Stimulated activated CD8-positive, alpha-beta memory T cell treated with anti-CD3 and anti-CD28 coated beads, Interleukin-12 subunit alpha, Interleukin-12 subunit beta, amount 100 ng/mL, for 1 hour (primary cell): ENCODE results near the gene SLC7A7.
A peak's percentile ranks its signal among the peaks of the same experiment; 100 is the strongest.
"Not testable (repeated sequence)": the region's sequence is repeated elsewhere in the genome, so short reads cannot be mapped to it uniquely, and the experiment has no call there.

ENCODE experiments used
- DNase-seq: peaks from one replicate; pipeline ENCODE4 v3.0.0-alpha.2; 2020; ENCODE audit warnings: low read depth

Gene SLC7A7

DNA sequence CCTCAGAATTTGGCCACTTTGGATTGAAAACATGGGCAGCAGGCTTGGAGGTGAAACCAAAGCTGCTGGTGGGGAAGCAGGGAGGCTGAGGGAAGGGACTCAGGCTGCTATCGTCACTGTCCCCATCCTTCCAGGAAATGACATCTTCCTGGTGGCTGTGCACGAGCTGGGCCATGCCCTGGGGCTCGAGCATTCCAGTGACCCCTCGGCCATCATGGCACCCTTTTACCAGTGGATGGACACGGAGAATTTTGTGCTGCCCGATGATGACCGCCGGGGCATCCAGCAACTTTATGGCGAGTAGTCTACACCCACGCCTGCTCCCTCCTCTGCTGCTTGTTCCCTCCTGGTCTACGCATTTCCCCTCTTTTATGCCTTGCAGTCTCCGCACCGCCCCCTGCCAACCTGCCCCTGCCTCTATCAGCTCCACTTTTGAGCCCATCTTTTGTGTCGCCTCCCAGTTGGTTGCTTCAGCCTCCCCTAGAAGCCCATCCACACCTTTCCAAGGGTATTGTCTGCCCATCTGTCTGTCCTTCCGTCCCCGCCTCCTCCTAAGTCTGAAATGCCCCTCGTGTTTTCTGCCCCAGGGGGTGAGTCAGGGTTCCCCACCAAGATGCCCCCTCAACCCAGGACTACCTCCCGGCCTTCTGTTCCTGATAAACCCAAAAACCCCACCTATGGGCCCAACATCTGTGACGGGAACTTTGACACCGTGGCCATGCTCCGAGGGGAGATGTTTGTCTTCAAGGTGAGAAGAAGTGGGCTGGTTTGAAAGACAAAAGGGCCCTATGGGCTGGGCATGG lies 28.1 kb upstream of the SLC7A7 start:
- DNase-seq = no peak

DNA sequence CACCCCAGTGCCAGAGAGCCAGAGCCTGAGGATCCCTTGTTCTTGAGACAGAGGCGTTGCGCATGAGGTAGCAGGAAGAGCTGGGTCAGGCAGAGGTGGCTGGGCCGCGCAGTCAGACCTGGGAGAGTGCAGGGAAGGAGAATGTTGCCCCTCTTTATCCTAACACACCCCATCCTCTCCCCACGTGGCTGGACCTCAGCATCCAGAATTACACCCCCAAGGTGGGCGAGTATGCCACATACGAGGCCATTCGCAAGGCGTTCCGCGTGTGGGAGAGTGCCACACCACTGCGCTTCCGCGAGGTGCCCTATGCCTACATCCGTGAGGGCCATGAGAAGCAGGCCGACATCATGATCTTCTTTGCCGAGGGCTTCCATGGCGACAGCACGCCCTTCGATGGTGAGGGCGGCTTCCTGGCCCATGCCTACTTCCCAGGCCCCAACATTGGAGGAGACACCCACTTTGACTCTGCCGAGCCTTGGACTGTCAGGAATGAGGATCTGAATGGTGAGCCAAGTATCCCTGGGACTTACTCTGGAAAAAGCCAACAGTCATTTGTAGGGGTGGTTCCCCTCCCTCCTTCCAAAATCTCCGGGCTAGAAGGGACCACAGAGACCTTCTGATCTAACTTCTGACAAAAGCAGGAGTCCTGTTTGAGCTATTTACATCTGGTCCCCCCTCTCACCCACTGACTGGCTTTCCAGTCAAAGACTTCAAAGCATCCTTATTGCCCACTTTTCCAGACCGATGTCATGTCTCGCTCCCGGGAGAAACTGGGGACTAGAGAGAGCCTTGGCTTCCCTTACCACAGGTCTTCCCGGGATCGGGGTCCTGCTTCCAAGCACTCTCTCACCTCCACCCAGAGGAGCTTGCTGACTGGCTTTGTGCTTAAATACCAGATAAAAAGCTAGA lies 27.2 kb upstream of the SLC7A7 start:
- no peak for DNase-seq

DNA sequence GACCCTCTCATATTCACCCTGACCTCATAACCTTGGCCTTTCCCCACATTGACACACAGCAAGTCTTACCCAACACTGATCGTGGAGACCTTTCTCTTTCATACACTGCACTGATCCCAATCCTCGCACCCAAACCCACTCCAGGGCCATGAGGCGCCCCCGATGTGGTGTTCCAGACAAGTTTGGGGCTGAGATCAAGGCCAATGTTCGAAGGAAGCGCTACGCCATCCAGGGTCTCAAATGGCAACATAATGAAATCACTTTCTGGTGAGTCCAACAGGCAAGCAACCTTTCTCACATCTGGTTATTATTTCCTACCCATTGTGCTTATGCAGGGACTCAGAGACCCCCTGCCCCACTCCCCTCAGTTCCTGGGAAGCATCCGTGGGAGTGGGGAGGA lies 26.5 kb upstream of the SLC7A7 start:
- DNase-seq = no peak

DNA sequence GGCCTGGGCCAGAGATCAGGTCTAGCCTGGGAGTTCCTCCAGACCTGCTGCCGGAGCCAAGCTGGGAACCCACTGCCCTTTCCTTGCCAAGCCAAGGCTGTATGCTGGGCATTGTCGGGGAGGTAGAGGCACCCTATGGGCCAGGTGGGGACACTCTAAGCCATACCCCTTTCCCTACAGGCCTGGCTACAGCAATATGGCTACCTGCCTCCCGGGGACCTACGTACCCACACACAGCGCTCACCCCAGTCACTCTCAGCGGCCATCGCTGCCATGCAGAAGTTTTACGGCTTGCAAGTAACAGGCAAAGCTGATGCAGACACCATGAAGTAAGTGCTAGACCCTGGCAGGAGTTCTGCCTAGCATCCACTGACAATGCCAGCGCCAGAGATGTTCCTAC lies 26.1 kb upstream of the SLC7A7 start:
- DNase-seq = no peak

DNA sequence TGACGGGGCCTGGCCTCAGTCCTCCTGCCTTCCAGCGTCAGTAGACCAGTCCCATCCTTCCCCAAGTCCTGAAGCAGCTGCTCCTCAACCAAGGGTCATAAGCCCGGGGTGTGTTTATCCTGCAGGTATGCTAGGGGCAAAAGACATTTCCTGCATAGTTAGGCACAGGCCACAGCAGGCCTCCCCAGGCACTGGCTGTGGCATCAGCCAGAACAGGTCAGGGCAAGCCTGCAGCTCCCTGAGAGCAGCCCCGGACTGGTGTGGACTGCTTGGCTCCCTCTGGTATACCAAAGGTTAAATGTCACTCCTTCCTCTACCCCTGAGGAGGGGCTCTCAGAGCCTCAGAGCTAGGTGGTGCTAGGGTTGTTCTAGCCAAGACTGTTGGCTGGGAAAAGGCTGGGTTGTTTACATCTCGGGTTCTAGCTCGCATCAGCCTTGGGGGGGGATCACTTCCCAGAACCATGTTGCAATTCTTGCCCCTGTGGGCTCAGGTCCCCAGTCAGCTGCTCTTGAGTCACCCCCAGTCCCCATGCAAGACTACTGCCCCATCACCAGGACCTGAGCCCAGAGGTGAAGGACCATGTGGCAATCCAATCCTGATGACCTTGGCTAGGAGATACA lies 24.0 kb upstream of the SLC7A7 start:
- DNase-seq = no peak

DNA sequence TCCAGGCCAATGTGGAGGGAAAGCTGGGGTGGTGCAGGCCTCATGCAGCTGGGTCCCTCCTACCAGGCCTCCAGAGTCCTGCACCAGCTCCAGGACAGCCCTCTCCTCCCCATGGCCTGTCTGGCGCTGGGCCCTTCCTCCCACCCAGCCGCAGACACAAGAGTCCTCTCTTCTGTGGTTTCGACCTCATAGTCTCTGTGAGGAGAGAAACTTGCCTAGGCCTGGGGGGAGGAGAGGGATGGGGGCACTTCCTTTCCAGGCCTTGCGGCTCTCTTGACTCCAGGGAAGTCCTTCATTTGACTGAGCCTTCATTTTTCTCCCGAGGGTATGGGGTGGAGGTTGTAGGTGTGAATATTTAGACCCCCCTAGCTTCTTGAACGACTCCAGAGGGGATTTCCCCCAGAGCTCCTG lies 23.4 kb upstream of the SLC7A7 start:
- no peak for DNase-seq

DNA sequence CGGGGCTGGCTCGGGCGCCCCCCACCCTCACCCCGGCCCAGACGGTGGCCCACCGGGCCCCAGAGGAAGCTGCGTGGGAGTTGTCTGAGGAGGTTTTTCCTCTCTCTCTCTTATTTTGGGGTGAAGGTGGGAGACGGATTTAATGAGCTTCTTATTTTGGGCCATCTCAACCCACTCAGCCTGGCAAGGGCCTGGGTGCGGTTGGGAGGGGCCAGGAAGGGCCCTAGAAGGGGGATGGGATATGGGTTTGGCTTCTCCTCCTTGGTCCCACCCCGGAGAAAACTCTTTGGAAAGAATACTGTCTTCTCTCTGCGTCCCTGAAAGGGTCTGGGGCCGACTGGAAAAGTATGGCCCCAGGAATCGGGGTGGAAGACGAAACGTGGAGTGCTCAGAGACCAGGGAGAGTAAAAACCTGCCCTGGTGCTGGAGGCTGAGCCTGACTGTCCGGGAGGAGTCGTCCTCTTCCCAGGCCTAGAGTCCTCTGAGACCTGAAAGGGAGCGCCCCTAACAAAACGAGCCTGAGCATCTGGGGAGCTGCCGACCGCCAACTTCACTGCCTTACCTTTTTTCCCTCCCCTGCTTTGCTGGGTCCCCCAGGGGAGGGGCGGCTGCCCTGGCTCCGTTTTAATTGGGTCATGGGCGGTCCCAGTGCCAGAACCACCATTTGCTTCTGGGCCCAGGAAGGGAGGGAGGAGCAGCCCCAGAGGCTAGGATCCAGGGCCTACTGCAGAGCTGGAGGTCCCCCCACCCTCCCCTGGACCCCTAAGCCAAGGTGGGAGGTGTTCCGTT lies 22.7 kb upstream of the SLC7A7 start:
- no peak for DNase-seq

DNA sequence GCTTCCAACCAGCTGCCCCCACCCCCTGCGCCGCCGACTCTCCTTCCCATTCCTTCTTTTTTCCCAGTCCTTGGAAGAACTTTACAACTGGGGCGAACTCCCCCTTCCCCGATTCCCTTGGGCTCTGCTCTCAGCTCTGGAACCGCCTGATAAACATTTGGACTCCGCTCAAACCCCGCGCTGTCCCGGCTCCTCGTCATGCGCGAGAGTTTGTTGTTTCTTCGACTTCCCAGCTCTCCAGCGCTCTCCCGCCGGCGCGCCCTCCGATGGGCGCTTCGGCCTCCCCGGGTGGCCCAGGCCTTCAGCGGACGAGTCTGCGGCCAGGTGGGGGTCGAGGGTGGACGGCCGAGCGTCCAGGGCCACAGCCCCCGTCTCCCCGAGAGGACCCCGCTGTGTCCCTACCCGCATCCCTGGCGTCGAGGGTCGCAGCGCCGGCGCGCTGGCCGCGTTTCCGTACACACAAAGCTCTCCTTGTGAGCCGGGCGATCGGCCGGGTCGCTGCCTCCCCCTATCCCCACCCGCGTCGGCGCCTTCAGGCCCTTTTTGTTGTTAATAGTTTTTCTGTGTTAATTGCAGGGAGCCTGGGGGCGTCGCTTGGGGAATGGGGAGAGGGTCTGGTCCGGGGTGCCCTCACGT lies 22.0 kb upstream of the SLC7A7 start:
- no peak for DNase-seq

DNA sequence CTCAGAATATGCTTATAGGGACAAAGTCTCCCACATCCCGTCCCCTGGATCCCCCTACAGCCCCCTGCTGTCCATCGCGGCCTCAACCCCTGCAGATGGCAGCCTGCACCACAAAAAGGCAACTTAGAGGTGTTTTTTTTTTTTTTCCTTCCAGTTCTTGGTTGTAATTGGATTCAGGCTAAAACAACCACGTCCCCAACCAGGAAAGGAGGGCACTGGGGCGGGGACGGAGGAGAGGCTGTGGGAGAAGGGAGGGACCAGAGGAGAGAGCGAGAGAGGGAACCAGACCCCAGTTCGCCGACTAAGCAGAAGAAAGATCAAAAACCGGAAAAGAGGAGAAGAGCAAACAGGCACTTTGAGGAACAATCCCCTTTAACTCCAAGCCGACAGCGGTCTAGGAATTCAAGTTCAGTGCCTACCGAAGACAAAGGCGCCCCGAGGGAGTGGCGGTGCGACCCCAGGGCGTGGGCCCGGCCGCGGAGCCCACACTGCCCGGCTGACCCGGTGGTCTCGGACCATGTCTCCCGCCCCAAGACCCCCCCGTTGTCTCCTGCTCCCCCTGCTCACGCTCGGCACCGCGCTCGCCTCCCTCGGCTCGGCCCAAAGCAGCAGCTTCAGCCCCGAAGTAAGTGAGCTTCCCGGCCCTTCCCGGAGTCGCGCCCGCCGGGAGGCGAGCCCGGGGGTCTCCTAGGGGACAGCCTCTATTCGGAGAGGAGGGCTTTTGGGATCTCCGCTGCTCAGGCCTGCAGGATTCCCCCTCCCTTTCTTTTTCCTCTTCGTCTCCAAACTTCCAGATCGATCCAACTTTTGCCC lies 21.3 kb upstream of the SLC7A7 start, which contains the start of gene MMP14:
TSS of gene MMP14 (plus strand) at position 285 of the 813 bp plus-strand sequence. CDS start at position 518, 233 bp downstream.
- DNase-seq = no peak

DNA sequence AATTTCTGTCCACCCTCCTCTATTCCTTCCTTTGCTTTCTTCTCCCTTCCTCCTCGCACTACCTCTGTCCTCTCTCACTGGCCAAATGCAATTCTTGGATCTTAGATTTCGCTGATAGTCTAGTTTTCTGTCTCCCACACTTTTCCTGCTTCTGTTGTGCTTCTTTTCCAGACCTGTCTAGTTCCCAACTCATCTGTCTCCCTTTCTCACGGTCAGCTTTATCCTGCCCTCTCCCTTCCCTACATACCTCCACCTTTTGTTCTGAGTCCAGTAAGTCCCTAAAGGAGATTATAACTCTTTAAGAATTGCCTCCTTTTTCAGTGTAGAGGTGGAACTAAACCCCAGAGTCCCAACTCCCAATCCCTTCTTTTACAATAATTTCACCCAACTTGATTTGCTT lies 20.3 kb upstream of the SLC7A7 start:
- DNase-seq = no peak

DNA sequence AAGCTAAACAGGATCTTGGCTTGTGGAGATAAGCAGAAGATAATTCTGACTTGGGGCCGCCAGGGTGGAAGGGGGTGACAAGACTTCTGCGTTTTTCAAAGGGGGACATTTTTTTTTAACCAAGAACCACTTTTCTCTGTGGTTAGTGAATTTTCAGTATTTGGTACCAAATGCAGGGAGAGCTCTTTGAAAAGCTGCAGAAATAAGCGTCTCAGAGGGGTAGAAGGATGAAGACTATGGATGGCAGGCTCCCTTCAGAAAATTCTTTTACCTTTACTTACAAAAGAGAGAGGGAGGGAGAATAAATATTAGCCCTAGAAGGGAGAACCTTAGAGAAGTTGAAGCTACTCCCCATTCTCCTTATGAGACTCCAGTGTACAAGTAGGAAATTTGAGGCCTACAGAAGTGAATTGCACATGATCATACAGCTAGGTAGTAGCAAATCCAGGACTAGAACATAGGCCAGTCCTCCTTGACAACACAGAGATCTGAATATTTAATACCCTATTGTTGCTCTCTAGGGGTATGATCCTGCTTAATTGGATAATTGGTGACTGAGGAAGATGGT lies 15.3 kb upstream of the SLC7A7 start:
- DNase-seq = no peak

DNA sequence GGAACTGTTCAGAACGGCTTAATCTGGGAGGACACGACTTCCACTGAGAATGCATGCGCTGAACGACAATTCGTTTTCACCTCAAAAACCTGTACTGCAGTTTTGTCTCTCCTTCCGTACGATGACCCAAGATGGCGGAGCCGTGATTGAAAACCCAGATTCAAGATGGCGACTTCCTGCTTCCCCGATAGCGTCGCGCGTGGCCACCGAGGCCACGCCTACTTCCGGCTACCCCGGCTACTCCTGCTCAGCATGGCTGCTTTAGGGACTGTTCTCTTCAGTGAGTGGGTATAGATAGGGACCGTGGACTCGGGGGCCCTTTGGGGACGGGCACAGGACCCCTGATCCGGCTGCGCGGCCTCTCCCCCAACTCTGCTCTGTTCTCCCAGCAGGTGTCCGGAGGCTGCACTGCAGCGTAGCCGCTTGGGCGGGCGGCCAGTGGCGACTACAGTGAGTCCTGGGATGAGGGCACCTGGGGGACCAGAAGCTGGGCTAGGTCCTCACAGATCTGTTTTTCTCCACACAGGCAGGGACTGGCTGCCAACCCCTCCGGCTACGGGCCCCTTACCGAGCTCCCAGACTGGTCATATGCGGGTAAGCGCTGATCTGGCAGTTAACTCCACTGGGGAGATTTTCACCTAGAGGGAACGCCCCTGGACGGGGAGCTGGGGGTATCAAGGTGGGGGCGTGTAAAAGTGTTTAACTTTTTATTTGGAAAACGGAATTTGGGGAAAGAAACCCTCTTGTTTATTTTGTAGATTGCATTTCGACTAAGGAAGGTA lies 14.6 kb upstream of the SLC7A7 start, which contains the start of gene MRPL52:
TSS of gene MRPL52 (plus strand) at position 227 of the 782 bp plus-strand sequence. CDS start at position 253, 26 bp downstream.
- DNase-seq = peak; percentile 83

DNA sequence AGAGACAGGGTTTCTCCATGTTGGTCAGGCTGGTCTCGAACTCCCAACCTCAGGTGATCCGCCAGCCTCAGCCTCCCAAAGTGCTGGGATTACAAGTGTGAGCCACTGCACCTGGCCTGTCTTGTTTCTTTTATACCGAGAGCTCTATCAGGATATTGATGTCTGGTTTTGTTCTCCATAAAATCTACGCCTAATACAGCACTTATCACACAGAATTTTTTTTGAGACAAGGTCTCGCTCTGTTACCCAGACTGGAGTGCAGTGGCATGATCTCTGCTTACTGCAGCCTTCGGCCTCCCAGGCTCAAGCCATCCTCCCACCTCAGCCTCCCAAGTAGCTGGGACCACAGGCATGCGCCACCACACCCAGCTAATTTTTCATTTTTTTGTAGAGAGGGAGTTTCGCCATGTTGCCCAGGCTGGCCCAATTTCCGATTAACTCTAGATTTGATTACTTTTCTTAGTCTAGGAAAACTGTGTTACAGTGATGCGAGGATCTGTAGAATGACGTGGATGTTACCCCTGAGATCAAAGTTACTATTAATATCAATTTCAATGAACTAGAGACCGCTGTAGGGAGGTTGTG lies 13.9 kb upstream of the SLC7A7 start:
- not testable (repeated sequence) for DNase-seq

DNA sequence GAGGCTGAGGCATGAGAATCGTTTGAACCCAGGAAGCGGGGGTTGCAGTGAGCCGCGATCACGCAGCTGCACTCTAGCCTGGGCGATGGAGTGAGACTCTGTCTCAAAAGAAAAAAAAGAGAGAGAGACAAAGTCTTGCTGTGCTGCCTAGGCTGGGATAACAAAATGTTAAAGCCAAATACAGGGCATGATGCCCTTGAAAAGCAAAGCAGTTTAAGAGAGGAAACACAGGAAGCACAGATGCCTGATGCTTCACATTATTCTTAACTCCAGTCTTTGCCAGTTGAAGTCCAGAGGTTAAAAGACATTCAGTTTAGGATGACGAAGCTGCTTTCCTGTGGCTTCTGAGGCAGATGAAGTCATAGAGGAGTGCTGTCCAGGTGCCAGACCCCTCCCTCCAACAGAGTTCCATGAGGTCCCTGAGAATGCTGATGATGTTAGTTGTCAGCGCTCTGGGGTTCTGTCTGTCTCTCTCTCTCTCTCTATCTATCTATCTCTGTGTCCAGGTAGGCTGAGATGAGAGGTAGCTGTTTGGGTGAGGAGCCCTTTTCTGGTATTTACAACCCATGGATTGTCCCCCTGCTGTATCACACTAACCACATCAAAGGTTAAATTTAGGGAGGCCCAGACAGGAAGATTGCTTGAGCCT lies 9.6 kb upstream of the SLC7A7 start:
- no peak for DNase-seq

DNA sequence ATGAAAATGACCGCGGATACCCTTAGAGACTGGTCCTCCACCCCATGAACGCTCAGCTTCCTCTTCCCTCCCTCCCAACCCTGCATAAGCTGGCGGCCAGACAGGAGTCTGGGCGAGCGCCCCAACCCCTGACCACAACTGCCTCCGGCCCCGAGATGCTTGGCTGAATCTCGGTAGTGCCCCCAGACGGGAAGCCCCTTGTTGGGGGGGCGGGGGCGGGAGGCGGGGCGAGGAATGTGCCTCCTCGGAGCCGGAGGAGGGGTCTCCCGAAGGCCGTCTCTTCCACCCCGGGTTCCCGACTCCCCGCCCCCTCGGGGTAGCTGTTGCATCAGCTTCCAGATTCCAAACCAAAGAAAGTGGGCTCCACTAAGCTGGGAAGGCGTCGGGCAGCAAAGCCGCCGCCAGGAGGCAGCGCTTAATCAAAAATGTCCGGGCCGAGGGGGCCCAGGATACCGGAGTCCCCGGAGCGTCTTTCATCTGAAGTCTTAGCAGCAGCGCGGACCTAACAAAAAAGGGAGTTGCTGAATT lies 7.4 kb upstream of the SLC7A7 start:
- peak; percentile 48 for DNase-seq

DNA sequence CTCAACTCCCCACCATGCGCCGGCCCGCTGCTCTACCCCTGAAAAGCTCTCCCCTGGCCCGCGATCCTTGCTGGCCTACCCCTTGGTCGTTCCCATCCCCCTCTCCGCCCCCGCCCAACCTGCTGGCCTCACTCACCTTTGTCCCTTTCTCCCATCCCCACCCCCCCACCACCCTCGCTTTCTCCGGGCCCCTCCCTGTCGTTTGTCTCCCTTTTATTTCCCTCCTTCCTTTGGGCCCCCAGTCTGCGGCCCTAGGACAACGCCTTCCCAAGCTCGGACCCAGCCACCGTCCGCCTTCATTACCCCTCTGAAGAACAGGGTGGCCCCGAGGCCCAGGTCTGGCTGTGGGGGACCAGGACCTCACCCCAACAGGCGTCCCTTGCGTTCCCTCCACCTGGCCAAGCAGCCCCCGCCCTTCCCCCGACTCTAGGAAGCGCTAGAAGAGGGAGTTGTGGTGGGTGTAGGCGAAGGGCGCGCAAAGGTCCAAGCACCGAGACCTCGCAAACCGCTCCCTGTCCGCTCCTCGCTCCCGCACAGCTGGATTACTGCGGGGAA lies 6.9 kb upstream of the SLC7A7 start:
- no peak for DNase-seq

DNA sequence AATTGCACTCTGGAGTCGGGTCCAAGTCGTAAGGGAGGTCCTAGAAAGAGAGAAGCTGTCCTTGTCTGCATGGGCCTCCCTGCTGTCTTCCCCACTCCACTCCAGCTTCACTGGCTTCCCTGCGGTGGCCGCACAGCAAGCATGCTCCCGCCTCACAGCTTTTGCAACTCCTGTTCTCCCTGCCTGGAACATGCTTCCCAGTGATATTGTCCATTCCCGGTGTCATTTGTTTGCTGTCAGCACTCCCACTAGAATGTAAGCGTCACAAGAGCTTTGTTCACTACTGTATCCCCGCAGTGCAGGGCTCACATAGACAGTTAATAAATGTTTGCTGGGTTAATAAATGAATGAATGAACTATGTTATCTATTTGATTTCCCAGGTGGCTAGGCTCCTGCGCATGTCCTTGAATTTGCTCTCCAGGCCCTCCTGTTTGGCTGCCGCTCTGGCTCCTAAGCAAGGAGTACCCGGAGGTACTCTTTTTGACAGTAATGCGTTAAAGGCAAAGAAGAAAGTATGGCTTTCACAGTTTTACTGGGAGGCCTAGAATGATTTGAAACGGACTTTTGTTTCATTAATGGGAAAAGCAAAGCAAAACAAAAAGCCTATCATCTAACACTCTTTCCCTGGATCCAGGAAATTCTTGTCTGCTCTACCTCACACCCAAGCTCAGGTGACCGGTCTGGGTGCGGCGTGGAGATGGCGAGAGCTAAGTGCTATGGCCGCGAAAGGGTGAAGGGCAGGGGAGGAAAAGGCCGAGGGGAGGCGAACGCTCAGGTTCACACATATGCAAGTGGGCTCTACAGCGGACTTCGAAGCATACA lies 6.2 kb upstream of the SLC7A7 start:
- no peak for DNase-seq
